Measurements from ENCODE around the gene CASZ1.

The CASZ1 gene

GRCh38 chr1:10793129-10793651, 3.3 kb downstream of the CASZ1 start:
- Histone ChIP-seq H3K9me3 (ENCODE audit: control insufficient read depth, insufficient read depth, low read length) (no peaks in the 10 kb centered on the region), H3K4me3 (ENCODE audit: low read length) (no peak overlapping the region; the same call in 1 of the 2 replicates), H3K27me3 (ENCODE audit: control insufficient read depth, insufficient read depth, low read length) (peaks cover 14% of the 10 kb centered on the region; the same call in 1 of the 2 replicates), H3K36me3 (ENCODE audit: control insufficient read depth, insufficient read depth, low read length) (no peaks in the 10 kb centered on the region), H3K27ac (ENCODE audit: low read length) (no peak overlapping the region), H3K4me1 (ENCODE audit: control insufficient read depth, insufficient read depth, low read length) (0 out of 2 replicates have a peak, but pooled peaks cover 1% of the 10 kb centered on the region)
- DNase-seq (ENCODE audit: low read depth, low spot score): no peak
- WGBS (ENCODE audit: insufficient coverage, insufficient read length): no CpG with 5 or more reads among the region's 9 CpGs

GRCh38 chr1:10791105-10791951, 5.1 kb downstream of the CASZ1 start:
- Histone ChIP-seq H3K27me3 (ENCODE audit: control insufficient read depth, insufficient read depth, low read length) (peaks cover 14% of the 10 kb centered on the region; the same call in 1 of the 2 replicates), H3K36me3 (ENCODE audit: control insufficient read depth, insufficient read depth, low read length) (no peaks in the 10 kb centered on the region), H3K9me3 (ENCODE audit: control insufficient read depth, insufficient read depth, low read length) (no peaks in the 10 kb centered on the region), H3K27ac (ENCODE audit: low read length) (no peak overlapping the region), H3K4me1 (ENCODE audit: control insufficient read depth, insufficient read depth, low read length) (0 out of 2 replicates have a peak, but pooled peaks cover 1% of the 10 kb centered on the region), H3K4me3 (ENCODE audit: low read length) (no peak overlapping the region)
- DNase-seq (ENCODE audit: low read depth, low spot score): no peak
- WGBS (ENCODE audit: insufficient coverage, insufficient read length): no CpG with 5 or more reads among the region's 8 CpGs

DNA sequence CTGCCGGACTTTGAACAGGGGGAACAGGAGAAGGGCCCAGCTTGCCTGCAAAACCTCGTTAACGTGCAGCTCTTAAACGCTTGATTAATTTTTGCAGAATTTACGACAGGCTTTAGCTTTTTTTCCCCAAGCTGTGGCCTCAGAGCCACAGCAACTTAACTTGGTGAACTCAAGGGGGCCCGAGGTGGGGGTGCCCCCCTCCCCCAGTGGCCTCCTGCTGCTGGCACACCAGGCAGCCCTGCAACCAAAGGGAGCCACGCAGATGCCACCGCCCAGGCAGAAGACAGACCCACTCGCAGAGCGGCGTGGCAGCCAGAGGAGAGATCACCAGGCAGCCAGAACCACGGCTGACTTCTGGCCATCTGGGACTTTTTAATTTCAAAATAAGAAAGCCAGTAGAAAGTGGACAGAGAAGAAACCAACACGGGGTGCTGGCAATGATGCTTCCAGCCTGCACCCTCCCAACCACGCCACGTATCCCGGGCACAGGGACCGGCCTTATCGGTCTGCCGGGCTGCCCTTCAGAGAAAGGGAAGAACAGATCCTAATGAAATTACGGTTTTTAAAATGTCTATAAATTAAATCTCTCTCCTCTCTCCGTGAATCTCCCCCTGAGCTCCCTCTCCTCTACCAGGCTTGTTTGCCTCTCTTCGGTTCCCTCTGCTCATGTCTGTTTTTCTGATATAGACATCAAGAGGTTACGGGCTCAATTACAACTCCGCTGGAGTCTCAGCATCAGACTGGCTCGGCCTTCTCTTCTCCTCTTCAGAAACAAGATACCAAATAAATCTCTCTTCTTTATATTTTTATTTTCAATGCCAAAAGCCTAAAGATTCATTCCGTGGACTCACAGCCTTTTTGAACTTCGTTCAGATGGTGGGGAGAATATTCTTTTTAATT, 6.4 kb downstream of the CASZ1 start:
- no peaks in the 10 kb centered on the region for H3K9me3 ChIP-seq (ENCODE audit: control insufficient read depth, insufficient read depth, low read length)
- no peaks in the 10 kb centered on the region for H3K36me3 ChIP-seq (ENCODE audit: control insufficient read depth, insufficient read depth, low read length)
- no CpG with 5 or more reads among the region's 27 CpGs for WGBS (ENCODE audit: insufficient coverage, insufficient read length)
- H3K4me3 ChIP-seq (ENCODE audit: low read length): no peak overlapping the region
- 0 out of 2 replicates have a peak, but pooled peaks cover 1% of the 10 kb centered on the region for H3K4me1 ChIP-seq (ENCODE audit: control insufficient read depth, insufficient read depth, low read length)
- peaks cover 8% of the 10 kb centered on the region; the same call in 1 of the 2 replicates for H3K27me3 ChIP-seq (ENCODE audit: control insufficient read depth, insufficient read depth, low read length)
- DNase-seq (ENCODE audit: low read depth, low spot score): no peak
- H3K27ac ChIP-seq (ENCODE audit: low read length): no peak overlapping the region

- Histone ChIP-seq H3K4me1 (ENCODE audit: control insufficient read depth, insufficient read depth, low read length) (no peaks in the 10 kb centered on the region), H3K27ac (ENCODE audit: low read length) (no peak overlapping the region), H3K36me3 (ENCODE audit: control insufficient read depth, insufficient read depth, low read length) (no peaks in the 10 kb centered on the region), H3K4me3 (ENCODE audit: low read length) (no peak overlapping the region), H3K9me3 (ENCODE audit: control insufficient read depth, insufficient read depth, low read length) (no peaks in the 10 kb centered on the region), H3K27me3 (ENCODE audit: control insufficient read depth, insufficient read depth, low read length) (peaks cover 3% of the 10 kb centered on the region; the same call in 1 of the 2 replicates)
- no peak for DNase-seq (ENCODE audit: low read depth, low spot score)
- WGBS (ENCODE audit: insufficient coverage, insufficient read length): 100% methylated on average over 2 of the region's 8 CpGs
Observed at GRCh38 chr1:10789047-10789791, 7.2 kb downstream of the CASZ1 start.

DNA sequence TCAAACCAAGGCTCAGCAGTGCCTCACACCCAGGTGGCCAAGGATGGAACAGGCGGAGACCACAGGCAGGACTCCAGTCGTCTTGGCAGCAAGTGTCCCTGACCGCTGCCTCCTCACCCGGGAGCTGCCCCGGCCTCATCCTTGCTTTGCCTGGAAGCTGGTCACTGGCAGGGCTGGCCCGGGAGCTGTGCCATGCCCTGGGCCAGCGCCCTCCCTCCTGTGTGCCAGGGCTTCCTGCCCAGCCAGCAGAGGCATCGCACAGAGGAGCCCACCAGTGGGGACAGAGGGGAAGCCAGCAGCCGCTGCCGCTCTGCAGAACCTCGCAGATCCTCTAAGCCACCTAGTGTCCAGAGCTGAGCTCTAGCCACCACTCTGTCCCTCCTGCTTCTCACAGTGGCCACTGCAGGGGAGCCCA, 7.8 kb downstream of the CASZ1 start:
- Histone ChIP-seq H3K27me3 (ENCODE audit: control insufficient read depth, insufficient read depth, low read length) (no peaks in the 10 kb centered on the region), H3K27ac (ENCODE audit: low read length) (no peak overlapping the region), H3K36me3 (ENCODE audit: control insufficient read depth, insufficient read depth, low read length) (no peaks in the 10 kb centered on the region), H3K9me3 (ENCODE audit: control insufficient read depth, insufficient read depth, low read length) (no peaks in the 10 kb centered on the region), H3K4me1 (ENCODE audit: control insufficient read depth, insufficient read depth, low read length) (no peaks in the 10 kb centered on the region), H3K4me3 (ENCODE audit: low read length) (no peak overlapping the region)
- no peak for DNase-seq (ENCODE audit: low read depth, low spot score)
- no CpG with 5 or more reads among the region's 11 CpGs for WGBS (ENCODE audit: insufficient coverage, insufficient read length)

- 100% methylated on average over 6 of the region's 21 CpGs for WGBS (ENCODE audit: insufficient coverage, insufficient read length)
- DNase-seq (ENCODE audit: low read depth, low spot score): no peak
- Histone ChIP-seq H3K27ac (ENCODE audit: low read length) (no peak overlapping the region), H3K9me3 (ENCODE audit: control insufficient read depth, insufficient read depth, low read length) (no peaks in the 10 kb centered on the region), H3K27me3 (ENCODE audit: control insufficient read depth, insufficient read depth, low read length) (no peaks in the 10 kb centered on the region), H3K36me3 (ENCODE audit: control insufficient read depth, insufficient read depth, low read length) (no peaks in the 10 kb centered on the region), H3K4me3 (ENCODE audit: low read length) (no peak overlapping the region), H3K4me1 (ENCODE audit: control insufficient read depth, insufficient read depth, low read length) (no peaks in the 10 kb centered on the region)
Observed at GRCh38 chr1:10787286-10787685, 9.2 kb downstream of the CASZ1 start.

GRCh38 chr1:10785728-10786638, 10.5 kb downstream of the CASZ1 start:
- no peaks in the 10 kb centered on the region for H3K27me3 ChIP-seq (ENCODE audit: control insufficient read depth, insufficient read depth, low read length)

DNA sequence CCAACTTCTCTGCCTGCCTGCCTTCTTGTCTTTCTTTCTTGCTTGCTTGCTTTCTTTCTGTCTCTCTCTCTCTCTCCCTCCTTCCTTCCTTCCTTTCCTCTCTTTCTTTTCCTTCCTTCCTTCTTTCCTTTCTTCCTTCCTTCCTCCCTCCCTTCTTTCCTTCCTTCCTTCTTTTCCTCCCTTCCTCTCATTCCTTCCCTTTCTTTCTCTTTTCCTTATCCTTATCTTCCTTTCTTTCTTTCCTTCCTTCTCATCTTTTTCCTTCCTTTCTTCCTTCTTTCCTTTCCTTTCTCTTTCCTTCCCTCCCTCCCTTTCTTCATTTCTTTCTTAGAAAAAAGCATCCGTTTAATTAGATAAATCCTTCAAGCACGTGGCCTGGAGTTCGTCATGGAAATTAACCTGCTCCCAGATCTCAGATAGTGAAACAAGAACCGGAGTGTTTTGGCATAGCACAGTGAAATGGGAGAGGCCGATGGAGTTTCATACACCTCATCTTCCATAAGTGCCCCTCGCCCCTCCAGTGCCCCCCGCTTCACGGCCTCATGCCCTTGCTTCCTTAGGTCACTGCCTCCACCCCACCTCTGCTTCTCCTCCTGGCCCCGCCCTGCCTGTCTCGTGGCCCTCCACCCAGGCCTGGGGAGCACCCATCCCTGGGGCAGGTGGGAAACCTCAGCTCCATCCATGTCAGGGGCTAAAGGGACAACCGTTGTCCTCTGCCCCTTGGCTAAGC, 11.3 kb downstream of the CASZ1 start:
- Histone ChIP-seq H3K9me3 (ENCODE audit: control insufficient read depth, insufficient read depth, low read length) (no peaks in the 10 kb centered on the region), H3K36me3 (ENCODE audit: control insufficient read depth, insufficient read depth, low read length) (no peaks in the 10 kb centered on the region), H3K4me3 (ENCODE audit: low read length) (no peak overlapping the region), H3K27ac (ENCODE audit: low read length) (no peak overlapping the region), H3K4me1 (ENCODE audit: control insufficient read depth, insufficient read depth, low read length) (no peaks in the 10 kb centered on the region; the same call in 1 of the 2 replicates), H3K27me3 (ENCODE audit: control insufficient read depth, insufficient read depth, low read length) (no peaks in the 10 kb centered on the region)
- no peak for DNase-seq (ENCODE audit: low read depth, low spot score)
- WGBS (ENCODE audit: insufficient coverage, insufficient read length): no CpG with 5 or more reads among the region's 11 CpGs

More at GRCh38 chr1:10785728-10786638, 10.5 kb downstream of the CASZ1 start:
- H3K4me3 ChIP-seq (ENCODE audit: low read length): no peak overlapping the region
- H3K27ac ChIP-seq (ENCODE audit: low read length): no peak overlapping the region
- no peaks in the 10 kb centered on the region for H3K36me3 ChIP-seq (ENCODE audit: control insufficient read depth, insufficient read depth, low read length)
- H3K4me1 ChIP-seq (ENCODE audit: control insufficient read depth, insufficient read depth, low read length): no peaks in the 10 kb centered on the region; the same call in 1 of the 2 replicates
- no CpG with 5 or more reads among the region's 30 CpGs for WGBS (ENCODE audit: insufficient coverage, insufficient read length)
- no peak for DNase-seq (ENCODE audit: low read depth, low spot score)
- no peaks in the 10 kb centered on the region for H3K9me3 ChIP-seq (ENCODE audit: control insufficient read depth, insufficient read depth, low read length)

Data from iPS DF 6.9 (cell line).